GM10266 (cell line): ENCODE data around the gene SFT2D3.

Experiments
- DNase-seq: peaks from one replicate; pipeline ENCODE4 v3.0.0; 2012; ENCODE audit errors: extremely low spot score
- CTCF ChIP-seq: IDR thresholded peaks from 2 replicates; pipeline ENCODE4 v1.5.1; 2012; ENCODE audit warnings: mild to moderate bottlenecking, low read depth; ENCODE audit not compliant: control insufficient read depth, insufficient read depth; ENCODE audit errors: missing control alignments

The SFT2D3 gene

GRCh38 chr2:127678991-127679390, 22.3 kb upstream of the SFT2D3 start:
- DNase-seq, result no peak
- TF ChIP-seq CTCF, result no peak

- no peak for TF ChIP-seq CTCF
- DNase-seq, result no peak
Observed at GRCh38 chr2:127679680-127680361, 21.5 kb upstream of the SFT2D3 start.

- no peak for TF ChIP-seq CTCF
- DNase-seq, result no peak
Observed at GRCh38 chr2:127680706-127681287, 20.5 kb upstream of the SFT2D3 start.

- DNase-seq, result no peak
- no peak for TF ChIP-seq CTCF
Observed at GRCh38 chr2:127681288-127681804, 20.0 kb upstream of the SFT2D3 start.

GRCh38 chr2:127681976-127682857, 19.1 kb upstream of the SFT2D3 start:
- TF ChIP-seq CTCF, result no peak
- no peak for DNase-seq

GRCh38 chr2:127683056-127683455, 18.2 kb upstream of the SFT2D3 start:
- TF ChIP-seq CTCF, result no peak

More at GRCh38 chr2:127683056-127683455, 18.2 kb upstream of the SFT2D3 start:
- no peak for DNase-seq
